Tibial artery (tissue), 4 donors: Measurements from ENCODE around the gene TLR1.

Experiments used
- DNase-seq, 2 donors: peaks; one replicate each; pipeline ENCODE4 v3.0.0-alpha.2; 2019
- H3K27ac ChIP-seq, 2 donors: fragments of 200-600 bp; sonication (generic) in 1 of 2; 1 replicate in 1 of 2; 2 replicates in 1 of 2; pipeline ENCODE4 v1.5.1; 2018 to 2019; ENCODE audit warnings: mild to moderate bottlenecking in 1 of 2
- H3K27me3 ChIP-seq, 2 donors: fragments of 200-600 bp; sonication (generic) in 1 of 2; one replicate each; pipeline versions ENCODE4 v1.5.1 to v1.6.0; 2016 to 2019
- H3K36me3 ChIP-seq, 3 donors: fragments of 200-600 bp; sonication (generic) in 2 of 3; one replicate each; pipeline ENCODE4 v1.5.1; 2016 to 2019; ENCODE audit warnings: mild to moderate bottlenecking in 2 of 3
- H3K4me1 ChIP-seq, 4 donors: fragments of 200-600 bp; sonication (generic) in 2 of 4; 1 replicate in 3 of 4; 2 replicates in 1 of 4; pipeline ENCODE4 v1.5.1; 2016 to 2019
- H3K4me3 ChIP-seq, 2 donors: fragments of 200-600 bp; sonication (generic) in 1 of 2; 1 replicate in 1 of 2; 2 replicates in 1 of 2; pipeline ENCODE4 v1.5.1; 2018 to 2019; ENCODE audit warnings: mild to moderate bottlenecking in 2 of 2
- H3K9me3 ChIP-seq, 3 donors: fragments of 200-600 bp; sonication (generic) in 1 of 3; one replicate each; pipeline ENCODE4 v1.5.1; 2016 to 2019
- CTCF ChIP-seq, 2 experiments: fragments of 200-600 bp in 1 of 2; fragments of 450-650 bp in 1 of 2; IDR thresholded peaks; one replicate each; pipeline ENCODE4 v1.5.1; 2017 to 2019; ENCODE audit warnings: antibody characterized with exemption in 2 of 2, mild to moderate bottlenecking in 1 of 2, moderate library complexity in 1 of 2
- intact Hi-C: fragments of 100-400 bp; cut with DNase I; formaldehyde crosslinking; loops from one replicate; pipeline ENCODE4 v1.15.0; 2023; ENCODE audit warnings: low total_unique reads

TLR1 gene

GRCh38 chr4:38834570-38834969 lies 30.0 kb upstream of the TLR1 start:
- no peaks in the 10 kb centered on the region for H3K27me3 ChIP-seq
- H3K27ac ChIP-seq = no peak overlapping the region
- no peak overlapping the region for H3K4me3 ChIP-seq
- no peak for TF ChIP-seq CTCF (IDR thresholded peaks at IDR 0.05)
- DNase-seq = no peak
- no peaks in the 10 kb centered on the region for H3K36me3 ChIP-seq
- no peaks in the 10 kb centered on the region for H3K4me1 ChIP-seq
- peaks cover 0 to 15% (median 0%) of the 10 kb centered on the region in 3 donors for H3K9me3 ChIP-seq
- intact Hi-C loops = no loop called here

- no peak overlapping the region for H3K4me3 ChIP-seq
- DNase-seq = no peak
- H3K4me1 ChIP-seq = no peaks in the 10 kb centered on the region
- intact Hi-C loops = no loop called here
- no peaks in the 10 kb centered on the region for H3K27me3 ChIP-seq
- no peak for TF ChIP-seq CTCF (IDR thresholded peaks at IDR 0.05)
- H3K27ac ChIP-seq = no peak overlapping the region
- H3K36me3 ChIP-seq = no peaks in the 10 kb centered on the region
- peaks cover 0 to 15% (median 0%) of the 10 kb centered on the region in 3 donors for H3K9me3 ChIP-seq
Measured at GRCh38 chr4:38832624-38833528, 28.3 kb upstream of the TLR1 start.

GRCh38 chr4:38832206-38832605 lies 27.6 kb upstream of the TLR1 start:
- H3K4me3 ChIP-seq = no peak overlapping the region
- H3K27ac ChIP-seq = no peak overlapping the region
- DNase-seq = no peak
- no peaks in the 10 kb centered on the region for H3K27me3 ChIP-seq
- intact Hi-C loops = no loop called here
- TF ChIP-seq CTCF (IDR thresholded peaks at IDR 0.05) = no peak
- peaks cover 0 to 13% (median 0%) of the 10 kb centered on the region in 3 donors for H3K9me3 ChIP-seq
- no peaks in the 10 kb centered on the region for H3K4me1 ChIP-seq
- H3K36me3 ChIP-seq = no peaks in the 10 kb centered on the region

GRCh38 chr4:38831653-38832052 lies 27.1 kb upstream of the TLR1 start:
- intact Hi-C loops = no loop called here
- peaks cover 0 to 8% (median 0%) of the 10 kb centered on the region in 3 donors for H3K9me3 ChIP-seq
- TF ChIP-seq CTCF (IDR thresholded peaks at IDR 0.05) = no peak
- DNase-seq = no peak
- no peak overlapping the region for H3K27ac ChIP-seq
- no peaks in the 10 kb centered on the region for H3K27me3 ChIP-seq
- no peak overlapping the region for H3K4me3 ChIP-seq
- no peaks in the 10 kb centered on the region for H3K36me3 ChIP-seq
- H3K4me1 ChIP-seq = no peaks in the 10 kb centered on the region

GRCh38 chr4:38829237-38829636 lies 24.6 kb upstream of the TLR1 start:
- H3K9me3 ChIP-seq = peaks cover 0 to under 1% (median 0%) of the 10 kb centered on the region in 3 donors
- no peak overlapping the region for H3K4me3 ChIP-seq
- H3K27ac ChIP-seq = no peak overlapping the region
- H3K36me3 ChIP-seq = no peaks in the 10 kb centered on the region
- TF ChIP-seq CTCF (IDR thresholded peaks at IDR 0.05) = no peak
- H3K4me1 ChIP-seq = no peaks in the 10 kb centered on the region
- H3K27me3 ChIP-seq = no peaks in the 10 kb centered on the region
- intact Hi-C loops = no loop called here
- DNase-seq = no peak
